K562 (cell line): ENCODE measurements around the gene VARS1. TPM values are rescaled to one million over a fixed set of nuclear protein-coding genes. Genes with fewer than 3 reads are reported as not detected.

ENCODE experiments used
- CEBPB ChIP-seq: fragments of 450-650 bp; IDR thresholded peaks from 2 replicates; pipeline ENCODE4 v1.6.1; 2016; ENCODE audit warnings: missing genetic modification characterization, missing compliant biosample characterization
- CHCHD3 ChIP-seq: fragments of 250-450 bp; sonication (Bioruptor Pico); IDR thresholded peaks from 2 replicates; pipeline ENCODE4 v2.1.2; 2022; ENCODE audit warnings: mild to moderate bottlenecking
- FOXM1 ChIP-seq, 2 experiments: fragments of 450-650 bp in 1 of 2; sonication (generic) in 1 of 2; formaldehyde crosslinking in 1 of 2; IDR thresholded peaks; 2 replicates each; pipeline versions ENCODE4 v1.6.1 to v1.9.0; 2017 to 2022; ENCODE audit warnings: low read depth in 2 of 2, mild to moderate bottlenecking in 2 of 2, missing genetic modification reagents in 1 of 2, moderate library complexity in 1 of 2
- FOXO4 ChIP-seq: fragments of 450-650 bp; formaldehyde crosslinking; IDR thresholded peaks from 2 replicates; pipeline ENCODE4 v1.4.0; 2020; ENCODE audit warnings: mild to moderate bottlenecking, moderate library complexity
- HNRNPLL ChIP-seq: fragments of 200-400 bp; formaldehyde crosslinking; IDR thresholded peaks from 2 replicates; pipeline ENCODE4 v1.6.1; 2017; ENCODE audit warnings: low read length, low read depth, mild to moderate bottlenecking; ENCODE audit not compliant: poor library complexity, severe bottlenecking
- KDM5B ChIP-seq: fragments of 200-600 bp; sonication (generic); IDR thresholded peaks from 2 replicates; pipeline ENCODE4 v1.6.1; 2012; ENCODE audit warnings: low read depth, mild to moderate bottlenecking, moderate library complexity, low read length, control low read depth, inconsistent platforms; ENCODE audit not compliant: insufficient replicate concordance
- NCOA6 ChIP-seq: fragments of 450-650 bp; IDR thresholded peaks from 2 replicates; pipeline ENCODE4 v1.6.1; 2017; ENCODE audit warnings: mild to moderate bottlenecking
- SLC30A9 ChIP-seq: fragments of 250-450 bp; sonication (Bioruptor Pico); IDR thresholded peaks from 2 replicates; pipeline ENCODE4 v1.8.0; 2022; ENCODE audit warnings: mild to moderate bottlenecking, moderate library complexity
- TFE3 ChIP-seq: fragments of 450-650 bp; formaldehyde crosslinking; IDR thresholded peaks from 2 replicates; pipeline ENCODE4 v1.4.0; 2020; ENCODE audit warnings: mild to moderate bottlenecking, mixed read lengths
- TOE1 ChIP-seq, 2 experiments: fragments of 450-650 bp in 1 of 2; sonication (generic) in 1 of 2; formaldehyde crosslinking in 1 of 2; IDR thresholded peaks; 2 replicates each; pipeline versions ENCODE4 v1.7.1 to v1.8.0; 2016 to 2022; ENCODE audit warnings: borderline replicate concordance in 2 of 2, mild to moderate bottlenecking in 2 of 2, antibody characterized with exemption in 1 of 2, inconsistent platforms in 1 of 2, low read depth in 1 of 2, missing genetic modification reagents in 1 of 2, moderate library complexity in 1 of 2
- YBX1 ChIP-seq: fragments of 450-650 bp; IDR thresholded peaks from 2 replicates; pipeline ENCODE4 v1.7.1; 2016; ENCODE audit warnings: mild to moderate bottlenecking
- ZNF212 ChIP-seq: fragments of 450-650 bp; formaldehyde crosslinking; IDR thresholded peaks from 2 replicates; pipeline ENCODE4 v1.4.0; 2020; ENCODE audit warnings: mild to moderate bottlenecking
- ZNF431 ChIP-seq: sonication (generic); formaldehyde crosslinking; IDR thresholded peaks from 2 replicates; pipeline ENCODE4 v1.8.0; 2022; ENCODE audit warnings: mild to moderate bottlenecking, missing genetic modification reagents
- ZNF785 ChIP-seq: fragments of 250-450 bp; sonication (Bioruptor Pico); IDR thresholded peaks from 2 replicates; pipeline ENCODE4 v1.4.0; 2020; ENCODE audit warnings: mild to moderate bottlenecking
- polyA plus RNA-seq, 8 experiments: library from polyadenylated mRNA; depleted of rRNA in 4 of 8; stranded (reverse) in 5 of 8; unstranded in 3 of 8; fragments of >200 nt; fragmentation: Nextera tagmentation in 2 of 8; fragmentation: Illumina TruSeq in 1 of 8; extraction: Ambion mirVana in 2 of 8; extraction: Trizol in 1 of 8; gene quantifications; 2 replicates each; pipeline versions ENCODE4 v1.2.1 to v1.2.3, GENCODE V29; 2011 to 2014; ENCODE audit warnings: inconsistent platforms in 1 of 8, missing spikeins in 1 of 8
- total RNA-seq, 7 experiments: library from RNA; depleted of rRNA in 6 of 7; stranded (reverse); fragments of >200 nt in 6 of 7; fragmentation: Illumina TruSeq in 2 of 7; extraction: Trizol in 2 of 7; gene quantifications; 2 replicates each; pipeline versions ENCODE4 v1.2.1 to v1.2.3, GENCODE V29; 2011 to 2021; ENCODE audit warnings: low replicate concordance in 1 of 7
- TF ChIP-seq, protein P1 (sequence below): fragments of 250-450 bp; sonication (Bioruptor Pico); IDR thresholded peaks from 2 replicates; pipeline ENCODE4 v1.5.0; 2020; ENCODE audit warnings: mild to moderate bottlenecking, borderline replicate concordance
- TF ChIP-seq, protein P2 (sequence below): fragments of 250-450 bp; sonication (Bioruptor Pico); IDR thresholded peaks from 2 replicates; pipeline ENCODE4 v1.8.0; 2021; ENCODE audit warnings: moderate library complexity, mild to moderate bottlenecking, inconsistent platforms
- TF ChIP-seq, protein P3 (sequence below): fragments of 450-650 bp; formaldehyde crosslinking; IDR thresholded peaks from 2 replicates; pipeline ENCODE4 v1.4.0; 2020; ENCODE audit warnings: mild to moderate bottlenecking, moderate library complexity

The VARS1 gene
- total and polyA plus RNA-seq, 9 of the 15 experiments (the other 6 are each of a cell fraction or from before 2014, with no cell fraction given) = 2.9 to 488 (median 130) TPM

DNA sequence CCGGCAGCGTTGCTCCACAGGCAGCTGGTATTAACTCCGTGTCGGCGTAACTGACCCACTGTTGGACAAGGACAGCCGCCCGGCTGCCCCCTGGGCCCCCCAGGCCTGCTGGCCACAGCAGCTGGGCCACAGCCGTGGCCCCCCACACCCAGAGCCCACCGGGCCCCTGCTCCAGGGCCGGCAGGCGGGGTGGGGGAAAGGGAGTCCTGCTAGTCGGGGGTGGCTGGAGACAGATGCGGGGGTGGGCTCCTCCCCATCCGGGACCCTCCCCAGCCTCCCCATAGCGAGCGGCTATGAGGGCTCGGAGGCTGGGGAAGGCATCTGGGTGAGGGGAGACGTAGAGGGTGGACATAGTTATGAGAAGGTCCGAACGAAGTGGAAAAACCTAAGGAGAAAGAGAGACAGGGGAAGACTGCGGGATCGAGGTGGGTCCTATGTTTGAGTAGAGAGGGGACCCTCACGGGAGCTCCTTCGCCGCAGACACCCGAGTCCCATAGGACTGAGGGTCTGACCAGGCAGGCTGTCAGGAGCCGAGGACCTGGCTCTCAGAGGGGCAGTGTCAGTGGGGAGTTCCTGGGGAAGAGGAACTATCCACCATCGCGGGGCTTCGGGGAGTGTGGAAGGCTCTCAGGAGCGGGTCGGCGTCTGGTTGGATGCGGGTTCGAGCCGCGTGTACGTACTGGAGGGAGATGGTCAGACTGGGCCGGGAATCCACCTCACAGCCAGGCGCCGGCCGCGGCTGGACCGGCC, 511 bp downstream of the VARS1 start (continued):
- TF ChIP-seq HNRNPLL (no peak), FOXO4 (no peak; the same call in 1 of the 2 replicates), TOE1 (IDR thresholded peaks at IDR 0.05; ENCODE audit: borderline replicate concordance) (no peak; the same call in 1 of the 2 replicates), TOE1 (CRISPR knock-in tag; IDR thresholded peaks at IDR 0.05; ENCODE audit: borderline replicate concordance, low read depth) (no peak), YBX1 (no peak), CEBPB (tag) (no peak), ZNF431 (CRISPR knock-in tag) (no peak; the same call in 1 of the 2 replicates), FOXM1 (IDR thresholded peaks at IDR 0.05; ENCODE audit: low read depth) (no peak), FOXM1 (CRISPR knock-in tag; IDR thresholded peaks at IDR 0.05; ENCODE audit: low read depth) (peak; percentile 20; the same call in 1 of the 2 replicates), TFE3 (CRISPR knock-in tag) (no peak), NCOA6 (no peak), SLC30A9 (CRISPR knock-in tag) (no peak), KDM5B (peak; percentile 28), ZNF212 (peak; percentile 38; the same call in 1 of the 2 replicates), CHCHD3 (CRISPR knock-in tag) (no peak), ZNF785 (CRISPR knock-in tag) (no peak)
- TF ChIP-seq, protein P1, sequence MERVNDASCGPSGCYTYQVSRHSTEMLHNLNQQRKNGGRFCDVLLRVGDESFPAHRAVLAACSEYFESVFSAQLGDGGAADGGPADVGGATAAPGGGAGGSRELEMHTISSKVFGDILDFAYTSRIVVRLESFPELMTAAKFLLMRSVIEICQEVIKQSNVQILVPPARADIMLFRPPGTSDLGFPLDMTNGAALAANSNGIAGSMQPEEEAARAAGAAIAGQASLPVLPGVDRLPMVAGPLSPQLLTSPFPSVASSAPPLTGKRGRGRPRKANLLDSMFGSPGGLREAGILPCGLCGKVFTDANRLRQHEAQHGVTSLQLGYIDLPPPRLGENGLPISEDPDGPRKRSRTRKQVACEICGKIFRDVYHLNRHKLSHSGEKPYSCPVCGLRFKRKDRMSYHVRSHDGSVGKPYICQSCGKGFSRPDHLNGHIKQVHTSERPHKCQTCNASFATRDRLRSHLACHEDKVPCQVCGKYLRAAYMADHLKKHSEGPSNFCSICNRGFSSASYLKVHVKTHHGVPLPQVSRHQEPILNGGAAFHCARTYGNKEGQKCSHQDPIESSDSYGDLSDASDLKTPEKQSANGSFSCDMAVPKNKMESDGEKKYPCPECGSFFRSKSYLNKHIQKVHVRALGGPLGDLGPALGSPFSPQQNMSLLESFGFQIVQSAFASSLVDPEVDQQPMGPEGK = no peak
- TF ChIP-seq, protein P2, sequence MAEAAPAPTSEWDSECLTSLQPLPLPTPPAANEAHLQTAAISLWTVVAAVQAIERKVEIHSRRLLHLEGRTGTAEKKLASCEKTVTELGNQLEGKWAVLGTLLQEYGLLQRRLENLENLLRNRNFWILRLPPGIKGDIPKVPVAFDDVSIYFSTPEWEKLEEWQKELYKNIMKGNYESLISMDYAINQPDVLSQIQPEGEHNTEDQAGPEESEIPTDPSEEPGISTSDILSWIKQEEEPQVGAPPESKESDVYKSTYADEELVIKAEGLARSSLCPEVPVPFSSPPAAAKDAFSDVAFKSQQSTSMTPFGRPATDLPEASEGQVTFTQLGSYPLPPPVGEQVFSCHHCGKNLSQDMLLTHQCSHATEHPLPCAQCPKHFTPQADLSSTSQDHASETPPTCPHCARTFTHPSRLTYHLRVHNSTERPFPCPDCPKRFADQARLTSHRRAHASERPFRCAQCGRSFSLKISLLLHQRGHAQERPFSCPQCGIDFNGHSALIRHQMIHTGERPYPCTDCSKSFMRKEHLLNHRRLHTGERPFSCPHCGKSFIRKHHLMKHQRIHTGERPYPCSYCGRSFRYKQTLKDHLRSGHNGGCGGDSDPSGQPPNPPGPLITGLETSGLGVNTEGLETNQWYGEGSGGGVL (CRISPR knock-in tag) = no peak
- TF ChIP-seq, protein P3, sequence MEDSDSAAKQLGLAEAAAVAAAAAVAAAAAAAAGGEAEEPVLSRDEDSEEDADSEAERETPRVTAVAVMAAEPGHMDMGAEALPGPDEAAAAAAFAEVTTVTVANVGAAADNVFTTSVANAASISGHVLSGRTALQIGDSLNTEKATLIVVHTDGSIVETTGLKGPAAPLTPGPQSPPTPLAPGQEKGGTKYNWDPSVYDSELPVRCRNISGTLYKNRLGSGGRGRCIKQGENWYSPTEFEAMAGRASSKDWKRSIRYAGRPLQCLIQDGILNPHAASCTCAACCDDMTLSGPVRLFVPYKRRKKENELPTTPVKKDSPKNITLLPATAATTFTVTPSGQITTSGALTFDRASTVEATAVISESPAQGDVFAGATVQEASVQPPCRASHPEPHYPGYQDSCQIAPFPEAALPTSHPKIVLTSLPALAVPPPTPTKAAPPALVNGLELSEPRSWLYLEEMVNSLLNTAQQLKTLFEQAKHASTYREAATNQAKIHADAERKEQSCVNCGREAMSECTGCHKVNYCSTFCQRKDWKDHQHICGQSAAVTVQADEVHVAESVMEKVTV (CRISPR knock-in tag) = no peak
